GM23338 (cell line): ENCODE results near the gene CCDC68.

Experiments
- CREB1 ChIP-seq: fragments of 250-450 bp; sonication (Bioruptor Pico); IDR thresholded peaks from 2 replicates; pipeline ENCODE4 v1.5.0; 2020; ENCODE audit warnings: low read depth, mild to moderate bottlenecking, moderate library complexity
- EZH2 ChIP-seq: fragments of 200-600 bp; sonication (generic); IDR thresholded peaks from one replicate; pipeline ENCODE4 v1.8.0; 2017; ENCODE audit warnings: antibody characterized with exemption, mild to moderate bottlenecking, low read depth; ENCODE audit not compliant: unreplicated experiment
- EZH2phosphoT487 ChIP-seq: fragments of 200-600 bp; sonication (generic); IDR thresholded peaks from one replicate; pipeline ENCODE4 v1.8.1; 2018; ENCODE audit warnings: antibody characterized with exemption; ENCODE audit not compliant: unreplicated experiment
- POLR2AphosphoS5 ChIP-seq: IDR thresholded peaks from 2 replicates; pipeline ENCODE4 v1.6.1; 2016; ENCODE audit warnings: antibody characterized with exemption, low read depth
- TF ChIP-seq, protein P1 (sequence below), 2 experiments: fragments of 200-600 bp in 1 of 2; sonication (generic) in 1 of 2; conservative IDR thresholded peaks; 2 replicates each; pipeline versions ENCODE4 v1.5.1 to v1.6.1; 2016 to 2017; ENCODE audit warnings: antibody characterized with exemption in 2 of 2, low read depth in 2 of 2, mild to moderate bottlenecking in 2 of 2, moderate library complexity in 1 of 2
- TF ChIP-seq, protein P2 (sequence below): fragments of 250-450 bp; sonication (Bioruptor Pico); IDR thresholded peaks from 2 replicates; pipeline ENCODE4 v1.5.0; 2020; ENCODE audit warnings: mild to moderate bottlenecking, moderate library complexity

DNA sequence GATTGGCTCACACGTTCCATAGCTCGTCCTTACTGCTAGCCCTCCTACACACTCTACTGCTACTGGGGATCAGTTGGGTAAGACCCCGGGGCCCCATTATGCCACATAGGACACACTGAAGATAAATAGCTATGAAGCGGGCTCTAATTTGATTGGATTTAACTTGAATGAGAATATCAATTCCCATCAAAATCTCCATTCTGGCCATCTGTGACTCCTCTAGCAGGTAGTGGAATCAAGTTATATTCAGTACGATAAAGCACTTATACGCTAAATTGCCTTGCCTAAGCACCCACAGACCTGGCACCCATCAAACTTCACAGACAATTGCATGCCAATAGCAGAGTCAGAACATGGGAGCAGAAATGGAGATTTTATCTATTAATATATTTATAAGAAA is 39.8 kb downstream of the CCDC68 start:
- TF ChIP-seq EZH2 (no peak), POLR2AphosphoS5 (no peak), CREB1 (no peak), EZH2phosphoT487 (no peak)
- TF ChIP-seq, protein P1, sequence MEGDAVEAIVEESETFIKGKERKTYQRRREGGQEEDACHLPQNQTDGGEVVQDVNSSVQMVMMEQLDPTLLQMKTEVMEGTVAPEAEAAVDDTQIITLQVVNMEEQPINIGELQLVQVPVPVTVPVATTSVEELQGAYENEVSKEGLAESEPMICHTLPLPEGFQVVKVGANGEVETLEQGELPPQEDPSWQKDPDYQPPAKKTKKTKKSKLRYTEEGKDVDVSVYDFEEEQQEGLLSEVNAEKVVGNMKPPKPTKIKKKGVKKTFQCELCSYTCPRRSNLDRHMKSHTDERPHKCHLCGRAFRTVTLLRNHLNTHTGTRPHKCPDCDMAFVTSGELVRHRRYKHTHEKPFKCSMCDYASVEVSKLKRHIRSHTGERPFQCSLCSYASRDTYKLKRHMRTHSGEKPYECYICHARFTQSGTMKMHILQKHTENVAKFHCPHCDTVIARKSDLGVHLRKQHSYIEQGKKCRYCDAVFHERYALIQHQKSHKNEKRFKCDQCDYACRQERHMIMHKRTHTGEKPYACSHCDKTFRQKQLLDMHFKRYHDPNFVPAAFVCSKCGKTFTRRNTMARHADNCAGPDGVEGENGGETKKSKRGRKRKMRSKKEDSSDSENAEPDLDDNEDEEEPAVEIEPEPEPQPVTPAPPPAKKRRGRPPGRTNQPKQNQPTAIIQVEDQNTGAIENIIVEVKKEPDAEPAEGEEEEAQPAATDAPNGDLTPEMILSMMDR (conservative IDR thresholded peaks at IDR 0.05; ENCODE audit: low read depth in 2 of 2), result no peak
- TF ChIP-seq, protein P2, sequence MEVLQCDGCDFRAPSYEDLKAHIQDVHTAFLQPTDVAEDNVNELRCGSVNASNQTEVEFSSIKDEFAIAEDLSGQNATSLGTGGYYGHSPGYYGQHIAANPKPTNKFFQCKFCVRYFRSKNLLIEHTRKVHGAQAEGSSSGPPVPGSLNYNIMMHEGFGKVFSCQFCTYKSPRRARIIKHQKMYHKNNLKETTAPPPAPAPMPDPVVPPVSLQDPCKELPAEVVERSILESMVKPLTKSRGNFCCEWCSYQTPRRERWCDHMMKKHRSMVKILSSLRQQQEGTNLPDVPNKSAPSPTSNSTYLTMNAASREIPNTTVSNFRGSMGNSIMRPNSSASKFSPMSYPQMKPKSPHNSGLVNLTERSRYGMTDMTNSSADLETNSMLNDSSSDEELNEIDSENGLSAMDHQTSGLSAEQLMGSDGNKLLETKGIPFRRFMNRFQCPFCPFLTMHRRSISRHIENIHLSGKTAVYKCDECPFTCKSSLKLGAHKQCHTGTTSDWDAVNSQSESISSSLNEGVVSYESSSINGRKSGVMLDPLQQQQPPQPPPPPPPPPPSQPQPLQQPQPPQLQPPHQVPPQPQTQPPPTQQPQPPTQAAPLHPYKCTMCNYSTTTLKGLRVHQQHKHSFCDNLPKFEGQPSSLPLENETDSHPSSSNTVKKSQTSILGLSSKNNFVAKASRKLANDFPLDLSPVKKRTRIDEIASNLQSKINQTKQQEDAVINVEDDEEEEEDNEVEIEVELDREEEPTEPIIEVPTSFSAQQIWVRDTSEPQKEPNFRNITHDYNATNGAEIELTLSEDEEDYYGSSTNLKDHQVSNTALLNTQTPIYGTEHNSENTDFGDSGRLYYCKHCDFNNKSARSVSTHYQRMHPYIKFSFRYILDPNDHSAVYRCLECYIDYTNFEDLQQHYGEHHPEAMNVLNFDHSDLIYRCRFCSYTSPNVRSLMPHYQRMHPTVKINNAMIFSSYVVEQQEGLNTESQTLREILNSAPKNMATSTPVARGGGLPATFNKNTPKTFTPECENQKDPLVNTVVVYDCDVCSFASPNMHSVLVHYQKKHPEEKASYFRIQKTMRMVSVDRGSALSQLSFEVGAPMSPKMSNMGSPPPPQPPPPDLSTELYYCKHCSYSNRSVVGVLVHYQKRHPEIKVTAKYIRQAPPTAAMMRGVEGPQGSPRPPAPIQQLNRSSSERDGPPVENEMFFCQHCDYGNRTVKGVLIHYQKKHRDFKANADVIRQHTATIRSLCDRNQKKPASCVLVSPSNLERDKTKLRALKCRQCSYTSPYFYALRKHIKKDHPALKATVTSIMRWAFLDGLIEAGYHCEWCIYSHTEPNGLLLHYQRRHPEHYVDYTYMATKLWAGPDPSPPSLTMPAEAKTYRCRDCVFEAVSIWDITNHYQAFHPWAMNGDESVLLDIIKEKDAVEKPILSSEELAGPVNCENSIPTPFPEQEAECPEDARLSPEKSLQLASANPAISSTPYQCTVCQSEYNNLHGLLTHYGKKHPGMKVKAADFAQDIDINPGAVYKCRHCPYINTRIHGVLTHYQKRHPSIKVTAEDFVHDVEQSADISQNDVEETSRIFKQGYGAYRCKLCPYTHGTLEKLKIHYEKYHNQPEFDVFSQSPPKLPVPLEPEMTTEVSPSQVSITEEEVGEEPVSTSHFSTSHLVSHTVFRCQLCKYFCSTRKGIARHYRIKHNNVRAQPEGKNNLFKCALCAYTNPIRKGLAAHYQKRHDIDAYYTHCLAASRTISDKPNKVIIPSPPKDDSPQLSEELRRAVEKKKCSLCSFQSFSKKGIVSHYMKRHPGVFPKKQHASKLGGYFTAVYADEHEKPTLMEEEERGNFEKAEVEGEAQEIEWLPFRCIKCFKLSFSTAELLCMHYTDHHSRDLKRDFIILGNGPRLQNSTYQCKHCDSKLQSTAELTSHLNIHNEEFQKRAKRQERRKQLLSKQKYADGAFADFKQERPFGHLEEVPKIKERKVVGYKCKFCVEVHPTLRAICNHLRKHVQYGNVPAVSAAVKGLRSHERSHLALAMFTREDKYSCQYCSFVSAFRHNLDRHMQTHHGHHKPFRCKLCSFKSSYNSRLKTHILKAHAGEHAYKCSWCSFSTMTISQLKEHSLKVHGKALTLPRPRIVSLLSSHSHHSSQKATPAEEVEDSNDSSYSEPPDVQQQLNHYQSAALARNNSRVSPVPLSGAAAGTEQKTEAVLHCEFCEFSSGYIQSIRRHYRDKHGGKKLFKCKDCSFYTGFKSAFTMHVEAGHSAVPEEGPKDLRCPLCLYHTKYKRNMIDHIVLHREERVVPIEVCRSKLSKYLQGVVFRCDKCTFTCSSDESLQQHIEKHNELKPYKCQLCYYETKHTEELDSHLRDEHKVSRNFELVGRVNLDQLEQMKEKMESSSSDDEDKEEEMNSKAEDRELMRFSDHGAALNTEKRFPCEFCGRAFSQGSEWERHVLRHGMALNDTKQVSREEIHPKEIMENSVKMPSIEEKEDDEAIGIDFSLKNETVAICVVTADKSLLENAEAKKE (CRISPR knock-in tag), result no peak
